WTC11 (cell line): Measurements from ENCODE around the gene CROCC2. TPM values are rescaled to one million over a fixed set of nuclear protein-coding genes. Genes with fewer than 3 reads are reported as not detected.

Experiments
- ATAC-seq: fragments of 200-7000 bp; cut with Tn5 transposase; 2 replicates; pipeline ENCODE4 v1.10.0; 2021; ENCODE audit warnings: mild to moderate bottlenecking, moderate library complexity
- CTCF ChIA-PET: fragments of 300-600 bp; sonication (Branson Sonifier 250); formaldehyde crosslinking; loops from one replicate; lab custom pipeline; 2021; ENCODE audit warnings: antibody characterized with exemption; lab: Charles Lee
- POLR2A ChIA-PET: fragments of 350-600 bp; sonication (Branson Sonifier 250); formaldehyde crosslinking; loops from one replicate; lab custom pipeline; 2021; ENCODE audit warnings: antibody characterized with exemption; lab: Charles Lee
- DNase-seq: peaks from one replicate; pipeline ENCODE4 v3.0.0; 2021; ENCODE audit warnings: low spot score
- H3K27ac Mint-ChIP-seq: 2 replicates; pipeline ENCODE4 v1.8.0; 2021; ENCODE audit warnings: mixed read lengths
- H3K27me3 Mint-ChIP-seq: 2 replicates; pipeline ENCODE4 v1.8.0; 2021; ENCODE audit warnings: low read depth, mild to moderate bottlenecking, moderate library complexity, mixed read lengths
- H3K36me3 Mint-ChIP-seq: 2 replicates; pipeline ENCODE4 v1.8.0; 2021; ENCODE audit warnings: mixed read lengths
- H3K4me1 Mint-ChIP-seq: 2 replicates; pipeline ENCODE4 v1.8.0; 2022; ENCODE audit warnings: mixed read lengths
- H3K4me3 Mint-ChIP-seq: 2 replicates; pipeline ENCODE4 v1.8.0; 2021; ENCODE audit warnings: mild to moderate bottlenecking, moderate library complexity, mixed read lengths
- H3K9me3 Mint-ChIP-seq: 2 replicates; pipeline ENCODE4 v1.8.0; 2021; ENCODE audit warnings: mixed read lengths
- ATF2 ChIP-seq: sonication (generic); formaldehyde crosslinking; IDR thresholded peaks from 2 replicates; pipeline ENCODE4 v1.8.1; 2022; ENCODE audit warnings: low read depth, missing genetic modification reagents, borderline replicate concordance
- ATF3 ChIP-seq: sonication (generic); formaldehyde crosslinking; conservative IDR thresholded peaks from 2 replicates; pipeline ENCODE4 v1.8.1; 2022; ENCODE audit warnings: mild to moderate bottlenecking, missing genetic modification reagents
- E2F1 ChIP-seq: sonication (generic); formaldehyde crosslinking; IDR thresholded peaks from 2 replicates; pipeline ENCODE4 v1.8.0; 2022; ENCODE audit warnings: mild to moderate bottlenecking, missing genetic modification reagents
- E2F5 ChIP-seq: sonication (generic); formaldehyde crosslinking; IDR thresholded peaks from 2 replicates; pipeline ENCODE4 v1.8.1; 2022; ENCODE audit warnings: mild to moderate bottlenecking, moderate library complexity, missing genetic modification reagents
- ESRRA ChIP-seq: sonication (generic); formaldehyde crosslinking; IDR thresholded peaks from 2 replicates; pipeline ENCODE4 v1.8.1; 2022; ENCODE audit warnings: mild to moderate bottlenecking, missing genetic modification reagents, borderline replicate concordance
- GABPB1 ChIP-seq: sonication (generic); formaldehyde crosslinking; IDR thresholded peaks from 2 replicates; pipeline ENCODE4 v1.8.1; 2023; ENCODE audit warnings: mild to moderate bottlenecking, missing genetic modification reagents
- HMGXB4 ChIP-seq: sonication (generic); formaldehyde crosslinking; IDR thresholded peaks from 2 replicates; pipeline ENCODE4 v1.8.1; 2023; ENCODE audit warnings: mild to moderate bottlenecking, moderate library complexity, missing genetic modification reagents
- IRF2 ChIP-seq: sonication (generic); formaldehyde crosslinking; IDR thresholded peaks from 2 replicates; pipeline ENCODE4 v1.8.0; 2022; ENCODE audit warnings: low read depth, missing genetic modification reagents, borderline replicate concordance
- MAX ChIP-seq: sonication (generic); formaldehyde crosslinking; IDR thresholded peaks from 2 replicates; pipeline ENCODE4 v1.8.0; 2022; ENCODE audit warnings: mild to moderate bottlenecking, missing genetic modification reagents
- MYBL2 ChIP-seq: sonication (generic); formaldehyde crosslinking; IDR thresholded peaks from 2 replicates; pipeline ENCODE4 v1.8.1; 2023; ENCODE audit warnings: mild to moderate bottlenecking, moderate library complexity, missing genetic modification reagents
- NFATC4 ChIP-seq: fragments of 250-450 bp; sonication (Bioruptor Pico); IDR thresholded peaks from 2 replicates; pipeline ENCODE4 v1.9.0; 2021; ENCODE audit warnings: mild to moderate bottlenecking
- NFE2L1 ChIP-seq: sonication (generic); formaldehyde crosslinking; IDR thresholded peaks from 2 replicates; pipeline ENCODE4 v1.8.1; 2023; ENCODE audit warnings: missing genetic modification reagents
- NR2C2 ChIP-seq: sonication (generic); formaldehyde crosslinking; IDR thresholded peaks from 2 replicates; pipeline ENCODE4 v1.8.0; 2022; ENCODE audit warnings: mild to moderate bottlenecking, missing genetic modification reagents
- NR3C1 ChIP-seq: sonication (generic); formaldehyde crosslinking; conservative IDR thresholded peaks from 2 replicates; pipeline ENCODE4 v1.8.1; 2023; ENCODE audit warnings: low read depth, mild to moderate bottlenecking, missing genetic modification reagents
- OVOL2 ChIP-seq: fragments of 250-450 bp; sonication (Bioruptor Pico); IDR thresholded peaks from 2 replicates; pipeline ENCODE4 v1.9.0; 2021; ENCODE audit warnings: mild to moderate bottlenecking, borderline replicate concordance
- SMAD3 ChIP-seq: sonication (generic); formaldehyde crosslinking; IDR thresholded peaks from 2 replicates; pipeline ENCODE4 v1.8.0; 2022; ENCODE audit warnings: missing genetic modification reagents, mild to moderate bottlenecking, borderline replicate concordance
- SP1 ChIP-seq: sonication (generic); formaldehyde crosslinking; conservative IDR thresholded peaks from 2 replicates; pipeline ENCODE4 v1.8.1; 2022; ENCODE audit warnings: missing genetic modification reagents
- TP53 ChIP-seq: sonication (generic); formaldehyde crosslinking; IDR thresholded peaks from 2 replicates; pipeline ENCODE4 v1.8.1; 2023; ENCODE audit warnings: mild to moderate bottlenecking, missing genetic modification reagents
- USF2 ChIP-seq: sonication (generic); formaldehyde crosslinking; IDR thresholded peaks from 2 replicates; pipeline ENCODE4 v1.8.1; 2023; ENCODE audit warnings: mild to moderate bottlenecking, missing genetic modification reagents, moderate library complexity
- ZBTB21 ChIP-seq: sonication (generic); formaldehyde crosslinking; IDR thresholded peaks from 2 replicates; pipeline ENCODE4 v1.8.1; 2023; ENCODE audit warnings: mild to moderate bottlenecking, missing genetic modification reagents, borderline replicate concordance
- ZNF138 ChIP-seq: sonication (generic); formaldehyde crosslinking; conservative IDR thresholded peaks from 2 replicates; pipeline ENCODE4 v1.8.1; 2022; ENCODE audit warnings: mild to moderate bottlenecking, moderate library complexity, missing genetic modification reagents
- ZNF416 ChIP-seq: fragments of 250-450 bp; sonication (Bioruptor Pico); IDR thresholded peaks from 2 replicates; pipeline ENCODE4 v1.9.0; 2021; ENCODE audit warnings: mild to moderate bottlenecking, inconsistent platforms
- ZSCAN18 ChIP-seq: fragments of 250-450 bp; sonication (Bioruptor Pico); IDR thresholded peaks from 2 replicates; pipeline ENCODE4 v2.1.2; 2022; ENCODE audit warnings: mild to moderate bottlenecking, moderate library complexity
- total RNA-seq: library from RNA; stranded (reverse); gene quantifications from 3 replicates; pipeline ENCODE4 v1.2.3, GENCODE V29; 2021

Gene CROCC2
- total RNA-seq, 1 experiment from 2014 or later, result not detected

GRCh38 chr2:241031436-241032165 is 125.5 kb downstream of the CROCC2 start (continued):
- TF ChIP-seq HMGXB4 (CRISPR knock-in tag), result no peak
- no peak for TF ChIP-seq ZNF416 (CRISPR knock-in tag)
- no peak for TF ChIP-seq OVOL2 (CRISPR knock-in tag)
- TF ChIP-seq ATF2, result no peak
- no peak for TF ChIP-seq E2F1 (CRISPR knock-in tag)
- no peak for TF ChIP-seq MAX (CRISPR knock-in tag)
- TF ChIP-seq ESRRA (CRISPR knock-in tag), result no peak

GRCh38 chr2:241033336-241033987 is 127.3 kb downstream of the CROCC2 start:
- no peaks in the 10 kb centered on the region for H3K36me3 Mint-ChIP-seq
- ATAC-seq, result no peak
- CTCF ChIA-PET, result interaction anchor here (1.0 kb wide), 1 partner anchor 50 kb away, joined by 3 read pairs; no protein-coding TSS in a partner anchor
- no peaks in the 10 kb centered on the region for H3K4me1 Mint-ChIP-seq
- peaks cover 18% of the 10 kb centered on the region for H3K27me3 Mint-ChIP-seq
- H3K27ac Mint-ChIP-seq, result no peak overlapping the region
- TF ChIP-seq ZNF138 (CRISPR knock-in tag) (no peak), TP53 (CRISPR knock-in tag) (no peak), NR3C1 (CRISPR knock-in tag) (no peak), GABPB1 (CRISPR knock-in tag) (no peak), NR2C2 (CRISPR knock-in tag) (no peak), E2F1 (CRISPR knock-in tag) (no peak), ZBTB21 (CRISPR knock-in tag) (no peak), SP1 (CRISPR knock-in tag) (no peak), NFATC4 (CRISPR knock-in tag) (no peak), MYBL2 (CRISPR knock-in tag) (no peak), ZSCAN18 (CRISPR knock-in tag) (no peak), NFE2L1 (CRISPR knock-in tag) (no peak), ZNF416 (CRISPR knock-in tag) (no peak), ATF3 (no peak), E2F5 (CRISPR knock-in tag) (no peak), USF2 (no peak), SMAD3 (CRISPR knock-in tag) (no peak), IRF2 (CRISPR knock-in tag) (no peak)
- TF ChIP-seq, all 79 proteins: peak for 0
- H3K9me3 Mint-ChIP-seq, result no peaks in the 10 kb centered on the region
- no peak for DNase-seq
- POLR2A ChIA-PET, result no interaction called here
- no peak overlapping the region for H3K4me3 Mint-ChIP-seq
